Measurements from ENCODE around the gene KCNQ5.

KCNQ5 gene

GRCh38 chr6:73032586-73032985 is 410.7 kb downstream of the KCNQ5 start:
- Mint-ChIP-seq H3K9me3 (peaks cover under 1% of the 10 kb centered on the region), H3K27ac (no peak overlapping the region), H3K27me3 (no peaks in the 10 kb centered on the region), H3K4me1 (peaks cover 5% of the 10 kb centered on the region), H3K4me3 (no peak overlapping the region), H3K36me3 (peaks cover 2% of the 10 kb centered on the region)

- no peaks in the 10 kb centered on the region for H3K4me1 Mint-ChIP-seq
- peaks cover 14% of the 10 kb centered on the region for H3K36me3 Mint-ChIP-seq
- no peak overlapping the region for H3K27ac Mint-ChIP-seq
- peaks cover 20% of the 10 kb centered on the region for H3K9me3 Mint-ChIP-seq
- no peaks in the 10 kb centered on the region for H3K27me3 Mint-ChIP-seq
- no peak overlapping the region for H3K4me3 Mint-ChIP-seq
Observed at GRCh38 chr6:73036689-73037088, 414.8 kb downstream of the KCNQ5 start.

- peaks cover 20% of the 10 kb centered on the region for H3K9me3 Mint-ChIP-seq
- H3K4me3 Mint-ChIP-seq, result no peak overlapping the region
- no peaks in the 10 kb centered on the region for H3K4me1 Mint-ChIP-seq
- H3K36me3 Mint-ChIP-seq, result peaks cover 34% of the 10 kb centered on the region
- H3K27ac Mint-ChIP-seq, result no peak overlapping the region
- H3K27me3 Mint-ChIP-seq, result no peaks in the 10 kb centered on the region
Observed at GRCh38 chr6:73041051-73041450, 419.2 kb downstream of the KCNQ5 start.

GRCh38 chr6:73042892-73043291 is 421.0 kb downstream of the KCNQ5 start:
- Mint-ChIP-seq H3K36me3 (peaks cover 33% of the 10 kb centered on the region), H3K4me1 (no peaks in the 10 kb centered on the region), H3K27ac (no peak overlapping the region), H3K9me3 (peaks cover 16% of the 10 kb centered on the region), H3K4me3 (no peak overlapping the region), H3K27me3 (no peaks in the 10 kb centered on the region)

GRCh38 chr6:73043446-73043845 is 421.6 kb downstream of the KCNQ5 start:
- Mint-ChIP-seq H3K27me3 (no peaks in the 10 kb centered on the region), H3K4me3 (no peak overlapping the region), H3K27ac (no peak overlapping the region), H3K4me1 (no peaks in the 10 kb centered on the region), H3K9me3 (peaks cover 11% of the 10 kb centered on the region), H3K36me3 (peaks cover 33% of the 10 kb centered on the region)

- Mint-ChIP-seq H3K4me1 (no peaks in the 10 kb centered on the region), H3K27ac (no peak overlapping the region), H3K9me3 (no peaks in the 10 kb centered on the region), H3K27me3 (no peaks in the 10 kb centered on the region), H3K4me3 (no peak overlapping the region), H3K36me3 (peaks cover 27% of the 10 kb centered on the region)
Observed at GRCh38 chr6:73045609-73046008, 423.7 kb downstream of the KCNQ5 start.

GRCh38 chr6:73047801-73048200 is 425.9 kb downstream of the KCNQ5 start:
- H3K36me3 Mint-ChIP-seq, result peaks cover 18% of the 10 kb centered on the region
- no peaks in the 10 kb centered on the region for H3K9me3 Mint-ChIP-seq
- H3K27me3 Mint-ChIP-seq, result no peaks in the 10 kb centered on the region
- no peak overlapping the region for H3K27ac Mint-ChIP-seq
- no peaks in the 10 kb centered on the region for H3K4me1 Mint-ChIP-seq
- no peak overlapping the region for H3K4me3 Mint-ChIP-seq

GRCh38 chr6:73049971-73050594 is 428.2 kb downstream of the KCNQ5 start:
- Mint-ChIP-seq H3K36me3 (peaks cover 6% of the 10 kb centered on the region), H3K4me1 (no peaks in the 10 kb centered on the region), H3K4me3 (no peak overlapping the region), H3K27ac (no peak overlapping the region), H3K9me3 (no peaks in the 10 kb centered on the region), H3K27me3 (no peaks in the 10 kb centered on the region)

GRCh38 chr6:73050706-73051105 is 428.8 kb downstream of the KCNQ5 start:
- H3K36me3 Mint-ChIP-seq, result peaks cover 2% of the 10 kb centered on the region
- no peak overlapping the region for H3K4me3 Mint-ChIP-seq
- H3K9me3 Mint-ChIP-seq, result no peaks in the 10 kb centered on the region
- no peaks in the 10 kb centered on the region for H3K4me1 Mint-ChIP-seq
- H3K27me3 Mint-ChIP-seq, result no peaks in the 10 kb centered on the region
- H3K27ac Mint-ChIP-seq, result no peak overlapping the region

- Mint-ChIP-seq H3K4me1 (no peaks in the 10 kb centered on the region), H3K27me3 (no peaks in the 10 kb centered on the region), H3K27ac (no peak overlapping the region), H3K4me3 (no peak overlapping the region), H3K9me3 (no peaks in the 10 kb centered on the region), H3K36me3 (peaks cover 4% of the 10 kb centered on the region)
Observed at GRCh38 chr6:73051147-73051546, 429.3 kb downstream of the KCNQ5 start.

GRCh38 chr6:73054958-73055357 is 433.1 kb downstream of the KCNQ5 start:
- H3K4me1 Mint-ChIP-seq, result no peaks in the 10 kb centered on the region

GRCh38 chr6:73058736-73059135 is 436.9 kb downstream of the KCNQ5 start:
- Mint-ChIP-seq H3K9me3 (no peaks in the 10 kb centered on the region), H3K4me1 (no peaks in the 10 kb centered on the region), H3K27me3 (no peaks in the 10 kb centered on the region), H3K36me3 (peaks cover 3% of the 10 kb centered on the region), H3K27ac (no peak overlapping the region), H3K4me3 (no peak overlapping the region)

More at GRCh38 chr6:73054958-73055357, 433.1 kb downstream of the KCNQ5 start:
- no peaks in the 10 kb centered on the region for H3K9me3 Mint-ChIP-seq
- no peak overlapping the region for H3K4me3 Mint-ChIP-seq
- H3K27ac Mint-ChIP-seq, result no peak overlapping the region
- peaks cover 4% of the 10 kb centered on the region for H3K36me3 Mint-ChIP-seq
- H3K27me3 Mint-ChIP-seq, result no peaks in the 10 kb centered on the region

- no peaks in the 10 kb centered on the region for H3K9me3 Mint-ChIP-seq
- H3K27me3 Mint-ChIP-seq, result no peaks in the 10 kb centered on the region
- H3K4me1 Mint-ChIP-seq, result no peaks in the 10 kb centered on the region
- H3K36me3 Mint-ChIP-seq, result peaks cover 6% of the 10 kb centered on the region
- no peak overlapping the region for H3K4me3 Mint-ChIP-seq
- H3K27ac Mint-ChIP-seq, result no peak overlapping the region
Observed at GRCh38 chr6:73062130-73062529, 440.3 kb downstream of the KCNQ5 start.

GRCh38 chr6:73062837-73063236 is 441.0 kb downstream of the KCNQ5 start:
- no peak overlapping the region for H3K27ac Mint-ChIP-seq
- no peaks in the 10 kb centered on the region for H3K4me1 Mint-ChIP-seq
- no peaks in the 10 kb centered on the region for H3K27me3 Mint-ChIP-seq
- H3K36me3 Mint-ChIP-seq, result peaks cover 6% of the 10 kb centered on the region
- H3K9me3 Mint-ChIP-seq, result no peaks in the 10 kb centered on the region
- H3K4me3 Mint-ChIP-seq, result no peak overlapping the region

GRCh38 chr6:73064266-73064665 is 442.4 kb downstream of the KCNQ5 start:
- H3K4me1 Mint-ChIP-seq, result no peaks in the 10 kb centered on the region
- no peak overlapping the region for H3K4me3 Mint-ChIP-seq
- H3K27me3 Mint-ChIP-seq, result no peaks in the 10 kb centered on the region
- H3K27ac Mint-ChIP-seq, result no peak overlapping the region
- H3K9me3 Mint-ChIP-seq, result no peaks in the 10 kb centered on the region
- peaks cover 6% of the 10 kb centered on the region for H3K36me3 Mint-ChIP-seq

- Mint-ChIP-seq H3K4me3 (no peak overlapping the region), H3K27me3 (no peaks in the 10 kb centered on the region), H3K36me3 (peaks cover 1% of the 10 kb centered on the region), H3K27ac (no peak overlapping the region), H3K4me1 (no peaks in the 10 kb centered on the region), H3K9me3 (no peaks in the 10 kb centered on the region)
Observed at GRCh38 chr6:73073238-73073637, 451.4 kb downstream of the KCNQ5 start.

- H3K36me3 Mint-ChIP-seq, result peaks cover 1% of the 10 kb centered on the region
- H3K4me1 Mint-ChIP-seq, result no peaks in the 10 kb centered on the region
- no peaks in the 10 kb centered on the region for H3K27me3 Mint-ChIP-seq
- H3K9me3 Mint-ChIP-seq, result no peaks in the 10 kb centered on the region
- H3K4me3 Mint-ChIP-seq, result no peak overlapping the region
- H3K27ac Mint-ChIP-seq, result no peak overlapping the region
Observed at GRCh38 chr6:73074175-73074574, 452.3 kb downstream of the KCNQ5 start.
